NCI-H2081 (cell line): ENCODE results near the gene NAE1.
"Not testable (repeated sequence)": the region's sequence is repeated elsewhere in the genome, so short reads cannot be mapped to it uniquely, and the experiment has no call there.

Source experiments
- DNase-seq, 2 experiments: peaks; one replicate each; lab custom pipeline; 2025; lab: John Stamatoyannopoulos, UW

NAE1 gene

DNA sequence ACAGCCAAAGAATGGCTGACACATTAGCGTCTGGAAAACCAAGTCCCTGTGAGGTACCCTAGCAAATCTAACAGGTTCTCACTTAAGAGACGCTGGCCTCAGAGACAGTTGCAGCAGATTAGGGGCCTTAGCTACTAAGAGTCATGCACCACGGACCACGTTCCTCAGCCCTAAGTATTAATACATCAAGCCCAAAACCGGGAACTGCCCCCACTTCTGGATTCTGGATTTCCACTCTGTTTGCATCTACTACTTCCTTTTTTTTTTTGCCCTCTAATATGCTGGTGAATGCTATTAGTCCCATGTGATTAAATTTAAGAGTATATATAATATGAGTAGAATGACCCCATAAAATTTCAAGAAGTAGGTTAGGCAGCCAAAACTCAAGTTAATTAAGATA lies 28.6 kb downstream of the NAE1 start:
- no peak for DNase-seq

DNA sequence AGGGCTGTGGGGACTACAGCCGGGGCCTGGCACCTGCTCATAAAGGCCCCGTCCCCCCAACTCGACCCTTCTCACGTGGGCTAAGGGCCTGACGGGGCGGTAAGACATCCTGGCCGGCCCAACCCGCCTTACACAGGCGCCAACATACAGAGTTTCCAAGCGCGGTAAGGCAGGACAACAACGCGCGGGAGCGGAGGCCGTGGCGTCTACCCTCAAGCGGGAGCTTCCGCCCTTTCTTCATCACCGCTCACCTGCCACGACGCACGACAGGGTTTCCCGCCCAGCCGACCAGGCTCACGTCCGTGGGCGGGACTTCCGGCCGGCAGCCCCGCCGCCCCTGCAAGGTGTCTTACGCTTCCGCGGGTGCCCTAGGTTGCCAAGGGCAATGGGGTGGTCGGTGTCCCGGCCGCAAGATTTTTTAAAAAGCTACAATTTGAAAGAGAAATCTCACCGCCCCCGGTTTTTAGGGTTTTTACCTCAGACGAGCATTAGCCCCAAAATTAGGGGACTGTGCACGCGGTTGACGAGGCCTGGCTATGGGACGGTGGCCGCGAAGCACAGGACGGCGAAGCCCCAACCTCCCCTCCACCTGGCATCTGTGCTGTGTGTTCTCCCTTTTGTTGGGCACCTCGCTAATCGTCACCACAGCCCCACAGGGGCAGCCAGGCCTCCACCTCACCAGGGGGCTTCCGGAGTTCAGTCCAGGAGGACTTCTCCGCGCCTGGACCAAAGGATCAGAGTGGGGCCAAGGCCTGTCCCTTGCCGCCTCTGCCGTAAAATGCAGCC lies 29.3 kb downstream of the NAE1 start, which contains the start of gene TERB1:
TSS of gene TERB1 (minus strand) at position 265 of the 786 bp plus-strand sequence. CDS start 4,786 bp downstream, outside the sequence.
- no peak for DNase-seq

DNA sequence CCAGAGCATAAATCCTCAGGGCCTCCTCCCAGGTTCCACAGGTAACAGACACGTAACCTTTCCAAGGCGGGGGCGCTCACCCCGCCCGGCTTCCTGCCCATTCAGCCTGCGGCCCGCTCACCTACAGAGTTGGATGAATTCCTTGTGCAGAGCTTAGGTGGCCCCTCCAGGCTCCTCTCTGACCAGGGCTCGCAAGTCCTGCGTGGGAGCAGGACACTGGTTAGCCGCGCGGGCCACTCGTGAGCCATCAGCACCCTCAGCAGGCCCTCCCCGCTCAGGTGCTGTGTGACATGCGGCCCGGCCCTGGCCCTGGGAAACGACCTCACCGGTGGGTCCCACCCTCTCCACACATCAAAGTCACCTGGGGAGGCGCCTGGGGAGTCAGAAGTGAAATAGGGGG lies 29.9 kb downstream of the NAE1 start:
- no peak for DNase-seq

DNA sequence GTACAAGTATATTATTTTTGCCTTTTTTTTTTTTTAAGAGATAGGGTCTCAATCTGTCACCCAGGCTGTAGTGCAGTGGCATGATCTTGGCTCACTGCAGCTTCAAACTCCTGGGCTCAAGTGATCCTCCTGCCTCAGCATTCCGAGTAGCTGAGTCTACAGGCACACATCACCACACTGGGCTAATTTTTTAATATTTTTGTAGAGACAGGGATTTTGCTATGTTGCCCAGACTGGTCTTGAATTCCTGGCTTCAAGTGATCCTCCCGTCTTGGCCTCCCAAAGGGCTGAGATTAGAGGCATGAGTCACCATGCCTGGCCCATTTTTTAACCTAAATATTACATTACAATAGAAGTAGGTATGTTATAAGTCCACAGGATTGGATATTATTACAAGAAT lies 32.6 kb downstream of the NAE1 start:
- DNase-seq, result no peak

DNA sequence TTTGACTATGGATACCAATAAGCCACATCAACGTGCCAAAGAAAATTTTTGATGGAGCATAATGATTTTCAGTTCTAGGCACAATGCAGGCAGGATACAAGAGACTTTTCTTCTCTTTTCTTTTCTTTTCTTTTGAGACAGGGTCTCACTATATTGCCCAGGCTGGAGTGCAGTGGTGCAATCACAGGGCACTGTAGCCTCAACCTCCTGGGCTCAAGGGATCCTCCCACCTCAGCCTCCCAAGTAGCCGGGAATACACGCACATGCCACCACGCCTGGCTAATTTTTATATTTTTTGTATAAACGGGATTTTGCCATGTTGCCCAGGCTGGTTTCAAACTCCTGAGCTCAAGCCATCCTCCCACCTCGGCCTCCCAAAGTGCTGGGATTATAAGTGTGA lies 36.8 kb downstream of the NAE1 start:
- DNase-seq, result not testable (repeated sequence)

DNA sequence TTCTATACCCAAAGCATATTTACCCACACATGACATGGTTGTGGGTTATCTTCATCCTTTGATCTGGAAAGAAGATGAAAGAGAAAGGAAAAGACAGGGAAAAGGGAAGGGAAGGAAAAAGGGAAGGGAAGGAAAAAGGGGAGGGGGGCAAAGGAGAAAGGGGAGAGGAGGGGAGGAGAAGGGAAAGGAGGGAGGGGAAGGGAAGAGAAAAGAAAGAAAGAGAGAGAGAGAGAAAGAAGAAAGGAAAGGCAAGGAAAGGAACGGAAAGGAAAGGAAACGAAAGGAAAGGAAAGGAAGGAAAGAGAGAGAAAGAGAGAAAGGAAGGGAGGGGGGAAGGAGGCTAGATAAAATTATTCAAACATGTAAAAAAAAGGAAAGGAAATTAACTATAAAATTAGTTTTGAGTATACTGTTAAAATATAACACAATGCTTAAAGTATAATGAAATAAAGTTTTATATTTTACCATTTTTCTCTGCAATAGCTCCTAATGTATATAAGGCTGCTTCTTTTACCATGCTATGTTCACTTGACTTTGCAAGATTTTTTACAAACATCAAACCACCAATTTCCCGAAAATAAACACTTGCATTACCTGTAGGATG lies 40.5 kb downstream of the NAE1 start:
- no peak for DNase-seq

DNA sequence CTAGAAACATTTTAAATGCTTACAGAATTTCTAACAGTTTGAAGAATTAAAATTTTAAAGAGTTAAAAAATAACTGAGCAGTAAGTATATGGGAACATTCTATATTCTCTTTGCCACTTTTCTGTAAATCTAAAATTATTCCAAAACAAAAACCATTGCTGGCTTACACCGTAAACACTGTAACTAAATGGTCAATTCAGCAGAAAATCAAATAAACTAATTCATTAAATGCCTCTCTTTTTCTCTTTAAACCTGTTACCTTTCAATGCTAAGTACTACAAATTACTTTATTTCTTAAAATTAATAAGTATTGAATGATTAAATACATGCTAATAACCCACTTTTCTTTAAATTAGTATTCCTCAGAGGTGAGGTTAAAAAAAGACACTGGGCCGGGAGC lies 43.3 kb downstream of the NAE1 start:
- no peak for DNase-seq

DNA sequence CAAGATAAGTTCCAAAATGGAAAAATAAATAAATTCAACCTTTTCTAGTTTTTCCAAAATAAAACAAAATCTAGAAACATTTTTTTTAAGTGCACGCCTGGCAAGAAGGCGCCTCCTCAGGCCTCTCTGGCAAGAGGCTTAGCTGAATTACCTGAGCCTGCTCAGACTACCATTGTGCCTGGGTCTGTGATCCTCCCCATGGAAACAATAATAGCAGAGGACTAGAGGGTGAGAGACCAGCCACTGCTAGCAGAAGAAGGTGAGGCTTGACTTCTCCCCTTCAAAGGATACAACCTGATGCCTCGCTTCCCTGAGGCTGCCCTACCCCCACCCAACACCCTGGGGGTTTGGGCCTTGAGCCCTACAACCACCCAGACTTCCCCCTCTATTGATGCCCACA lies 44.2 kb downstream of the NAE1 start:
- DNase-seq, result no peak

DNA sequence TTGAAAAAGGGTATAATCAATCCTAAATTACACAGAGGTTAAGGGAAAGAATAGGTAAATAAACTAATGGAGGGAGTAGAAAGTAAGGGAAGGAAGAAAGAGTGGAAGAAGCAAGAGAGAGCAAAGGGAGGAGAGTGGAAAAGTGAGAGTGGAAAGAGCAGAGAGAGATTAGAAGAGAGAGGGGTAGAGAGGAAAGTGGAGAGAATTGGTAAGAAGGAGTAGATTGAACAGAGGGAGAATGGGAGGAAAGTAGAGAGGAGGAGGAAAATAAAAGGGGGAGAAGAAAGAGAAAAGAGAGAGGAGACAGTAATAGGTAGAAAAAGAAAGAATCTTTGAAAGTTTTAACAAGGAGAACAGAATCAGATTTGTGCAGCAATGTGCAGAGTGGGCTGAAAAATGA lies 54.3 kb downstream of the NAE1 start:
- DNase-seq, result no peak

DNA sequence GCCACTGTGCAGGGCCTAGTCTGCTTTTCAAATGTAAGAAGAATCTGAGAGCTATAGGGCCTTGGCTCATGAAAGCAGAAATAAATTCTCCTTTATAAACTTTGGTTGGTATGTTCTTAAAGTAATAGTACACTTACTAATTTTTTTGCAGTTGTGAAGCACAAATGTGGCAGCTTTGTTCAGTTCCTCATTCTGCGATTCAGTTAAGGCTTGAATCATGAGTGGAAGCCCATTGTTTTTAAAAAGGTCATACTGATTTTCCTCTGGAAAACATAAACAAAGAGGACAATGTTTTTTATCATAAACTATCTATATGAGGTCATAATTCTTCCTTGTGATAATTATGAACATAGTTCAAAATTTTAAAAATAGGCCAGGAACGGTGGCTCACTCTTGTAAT lies 55.8 kb downstream of the NAE1 start:
- DNase-seq, result no peak

DNA sequence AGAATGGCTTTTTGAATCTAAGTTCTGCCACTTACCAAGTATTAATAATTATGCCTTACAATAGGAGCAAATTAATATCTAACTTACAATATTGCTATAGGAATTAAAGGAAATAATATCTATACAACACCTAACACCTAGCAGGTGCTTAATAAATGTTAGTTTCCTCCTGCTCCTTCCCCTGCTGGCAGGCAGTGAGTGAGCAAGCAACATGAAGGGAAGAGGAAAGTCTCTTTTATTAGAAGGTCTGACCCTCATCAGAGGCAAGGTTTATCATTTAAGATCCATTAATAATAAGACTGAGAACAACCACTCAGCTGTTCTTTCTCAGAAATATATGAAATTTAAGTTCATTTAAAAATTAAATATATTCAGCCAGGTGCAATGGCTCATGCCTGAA lies 72.7 kb downstream of the NAE1 start:
- no peak for DNase-seq

DNA sequence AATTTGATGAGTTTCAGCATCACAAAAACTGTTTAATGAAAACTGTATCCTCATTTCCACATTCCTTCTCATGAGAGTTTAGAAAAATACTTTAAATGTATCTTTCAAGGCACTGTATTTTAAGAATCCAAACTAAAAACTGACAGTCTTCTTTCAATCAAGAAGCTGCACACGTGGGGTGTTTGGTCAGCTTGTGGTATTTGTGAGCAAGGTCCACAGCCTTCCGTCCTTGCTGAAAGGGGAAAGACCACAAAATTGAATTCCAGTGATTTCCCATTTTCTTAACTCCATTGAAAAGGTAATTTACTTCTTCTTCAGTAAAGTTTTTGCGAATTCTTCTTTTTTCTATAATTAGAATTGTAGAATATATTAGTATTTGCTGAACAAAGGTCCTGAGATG lies 76.0 kb downstream of the NAE1 start:
- no peak for DNase-seq

DNA sequence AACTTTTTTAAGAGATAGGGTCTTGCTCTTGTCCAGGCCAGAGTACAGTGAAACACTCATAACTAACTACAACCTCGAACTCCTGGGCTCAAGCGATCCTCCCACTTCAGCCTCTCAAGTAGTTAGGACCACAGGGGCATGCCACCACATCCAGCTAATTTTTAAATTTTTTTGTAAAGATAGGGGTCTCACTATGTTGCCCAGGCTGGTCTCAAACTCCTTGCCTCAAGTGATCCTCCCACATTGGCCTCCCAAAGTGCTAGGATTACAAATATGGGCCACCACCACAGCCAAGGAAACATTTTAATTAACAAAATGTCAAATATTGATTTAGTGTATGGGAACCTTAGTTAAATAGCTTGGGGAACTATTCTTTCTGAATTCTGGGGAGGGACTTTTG lies 76.6 kb downstream of the NAE1 start:
- DNase-seq, result no peak

DNA sequence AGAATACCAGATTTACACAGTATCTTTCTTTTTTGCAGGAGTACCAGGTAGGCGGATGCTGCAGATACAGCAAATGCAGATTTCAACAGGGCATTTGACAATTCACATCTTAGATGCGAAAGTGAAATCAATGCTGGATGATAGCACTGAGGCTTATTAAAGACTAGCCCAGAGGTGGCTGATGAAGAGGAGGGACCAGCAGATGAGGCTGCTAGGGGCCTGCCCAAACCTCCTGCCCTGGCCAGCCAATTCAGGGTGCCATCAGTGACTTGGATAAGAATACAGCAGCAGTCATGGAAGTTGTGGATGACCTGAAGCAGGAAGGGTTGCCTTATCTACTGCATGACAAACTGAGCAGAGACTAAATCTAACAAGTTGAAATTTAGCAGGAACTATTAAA lies 77.8 kb downstream of the NAE1 start:
- no peak for DNase-seq
